ENCODE data around the gene DECR2. TPM values are rescaled to one million over a fixed set of nuclear protein-coding genes. Genes with fewer than 3 reads are reported as not detected.

Gene DECR2
- polyA plus RNA-seq (2012; ENCODE audit: insufficient read depth, insufficient read length, low read depth), result 11.6 TPM

- Histone ChIP-seq H3K4me1 (peaks cover 6% of the 10 kb centered on the region), H3K9me3 (no peaks in the 10 kb centered on the region), H3K36me3 (peaks cover 27% of the 10 kb centered on the region), H3K27me3 (no peaks in the 10 kb centered on the region), H3K4me3 (ENCODE audit: low read depth, low read length) (peak within 1 kb of the TSS; percentile 75)
- TF ChIP-seq CTCF (IDR thresholded peaks at IDR 0.05; ENCODE audit: low read depth, low read length), result peak; percentile 39
- DNase-seq, result peak; percentile 99
These were observed at the start of gene DECR2 for GRCh38 chr16:401468-402348. Gene DECR2, plus strand, starts transcription at chr16:401885. Its CDS starts 79 bp downstream, at chr16:401964.

- H3K36me3 ChIP-seq, result peaks cover 6% of the 10 kb centered on the region
- DNase-seq, result peak; percentile 100
- no peaks in the 10 kb centered on the region for H3K4me1 ChIP-seq
- H3K9me3 ChIP-seq, result no peaks in the 10 kb centered on the region
- TF ChIP-seq CTCF (IDR thresholded peaks at IDR 0.05; ENCODE audit: low read depth, low read length), result peak; percentile 23; the same call in 1 of the 2 replicates
- no peaks in the 10 kb centered on the region for H3K27me3 ChIP-seq
- peak within 1 kb of the TSS; percentile 53 for H3K4me3 ChIP-seq (ENCODE audit: low read depth, low read length)
These were observed 48.9 kb upstream of the DECR2 start, which contains the start of gene AXIN1 for GRCh38 chr16:352547-353403. Gene AXIN1, minus strand, starts transcription at chr16:352723. Its CDS starts 5,698 bp downstream, at chr16:347025.

- H3K4me3 ChIP-seq (ENCODE audit: low read depth, low read length), result peak overlapping the region; percentile 48
- H3K27me3 ChIP-seq, result no peaks in the 10 kb centered on the region
- DNase-seq, result no peak
- H3K9me3 ChIP-seq, result no peaks in the 10 kb centered on the region
- H3K36me3 ChIP-seq, result peaks cover 6% of the 10 kb centered on the region
- no peak for TF ChIP-seq CTCF (IDR thresholded peaks at IDR 0.05; ENCODE audit: low read depth, low read length)
- H3K4me1 ChIP-seq, result no peaks in the 10 kb centered on the region
These were observed 48.0 kb upstream of the DECR2 start for GRCh38 chr16:353404-354290.

- H3K36me3 ChIP-seq, result peaks cover 6% of the 10 kb centered on the region
- no peak for TF ChIP-seq CTCF (IDR thresholded peaks at IDR 0.05; ENCODE audit: low read depth, low read length)
These were observed 47.3 kb upstream of the DECR2 start for GRCh38 chr16:354291-354881.

GRCh38 chr16:354971-355461, 46.7 kb upstream of the DECR2 start:
- no peaks in the 10 kb centered on the region for H3K4me1 ChIP-seq
- H3K4me3 ChIP-seq (ENCODE audit: low read depth, low read length), result no peak overlapping the region
- no peak for TF ChIP-seq CTCF (IDR thresholded peaks at IDR 0.05; ENCODE audit: low read depth, low read length)
- H3K36me3 ChIP-seq, result peaks cover 6% of the 10 kb centered on the region
- no peak for DNase-seq
- H3K9me3 ChIP-seq, result no peaks in the 10 kb centered on the region
- no peaks in the 10 kb centered on the region for H3K27me3 ChIP-seq

More at GRCh38 chr16:354291-354881, 47.3 kb upstream of the DECR2 start:
- no peaks in the 10 kb centered on the region for H3K4me1 ChIP-seq
- no peaks in the 10 kb centered on the region for H3K27me3 ChIP-seq
- no peaks in the 10 kb centered on the region for H3K9me3 ChIP-seq
- DNase-seq, result no peak
- no peak overlapping the region for H3K4me3 ChIP-seq (ENCODE audit: low read depth, low read length)
